HepG2 (cell line): Measurements from ENCODE around the gene MTX1. TPM values are rescaled to one million over a fixed set of nuclear protein-coding genes. Genes with fewer than 3 reads are reported as not detected.

Experiments
- DNMT1 ChIP-seq: sonication (generic); formaldehyde crosslinking; IDR thresholded peaks from 2 replicates; pipeline ENCODE4 v1.5.1; 2020; ENCODE audit warnings: mild to moderate bottlenecking, missing genetic modification reagents
- ERF ChIP-seq: IDR thresholded peaks from 2 replicates; pipeline ENCODE4 v1.6.1; 2018; ENCODE audit warnings: missing biosample characterization, missing genetic modification reagents
- GPN1 ChIP-seq: sonication (generic); formaldehyde crosslinking; IDR thresholded peaks from 2 replicates; pipeline ENCODE4 v1.5.1; 2020; ENCODE audit warnings: missing genetic modification reagents, borderline replicate concordance
- HMG20A ChIP-seq: IDR thresholded peaks from 2 replicates; pipeline ENCODE4 v1.6.1; 2016; ENCODE audit warnings: borderline replicate concordance
- MXI1 ChIP-seq: IDR thresholded peaks from 3 replicates; pipeline ENCODE4 v1.6.1; 2012; ENCODE audit warnings: low read depth, low read length, inconsistent platforms, borderline replicate concordance
- PAF1 ChIP-seq: IDR thresholded peaks from 2 replicates; pipeline ENCODE4 v1.6.1; 2016; ENCODE audit warnings: missing genetic modification reagents, missing compliant biosample characterization
- SNRNP70 ChIP-seq: fragments of 200-400 bp; formaldehyde crosslinking; IDR thresholded peaks from 2 replicates; pipeline ENCODE4 v1.6.1; 2017; ENCODE audit warnings: mild to moderate bottlenecking, low read depth, low read length, moderate library complexity
- ZNF136 ChIP-seq: sonication (generic); formaldehyde crosslinking; IDR thresholded peaks from 2 replicates; pipeline ENCODE4 v1.8.1; 2022; ENCODE audit warnings: low read depth, mild to moderate bottlenecking, moderate library complexity, missing genetic modification reagents
- ZNF329 ChIP-seq: sonication (generic); formaldehyde crosslinking; IDR thresholded peaks from 2 replicates; pipeline ENCODE4 v1.9.0; 2021; ENCODE audit warnings: low read depth, mild to moderate bottlenecking, missing genetic modification reagents
- ZNF350 ChIP-seq: sonication (generic); formaldehyde crosslinking; IDR thresholded peaks from 2 replicates; pipeline ENCODE4 v1.4.0; 2020; ENCODE audit warnings: mild to moderate bottlenecking, low read depth, missing genetic modification reagents, borderline replicate concordance
- polyA plus RNA-seq, 8 experiments: library from polyadenylated mRNA; depleted of rRNA in 3 of 8; stranded (reverse) in 7 of 8; unstranded in 1 of 8; fragments of >200 nt; fragmentation: Illumina TruSeq in 4 of 8; extraction: Trizol in 4 of 8; gene quantifications; 2 replicates each; pipeline versions ENCODE4 v1.2.1 to v1.2.3, GENCODE V29; 2011 to 2016; ENCODE audit warnings: low read depth in 4 of 8, missing spikeins in 1 of 8, mixed read lengths in 1 of 8; ENCODE audit not compliant: insufficient read depth in 1 of 8
- total RNA-seq, 5 experiments: library from RNA; depleted of rRNA; stranded (reverse); fragments of >200 nt; fragmentation: Illumina TruSeq; extraction: Trizol; gene quantifications; 2 replicates each; pipeline ENCODE4 v1.2.3, GENCODE V29; 2016; ENCODE audit warnings: low read depth in 1 of 5
- TF ChIP-seq, protein P1 (sequence below): sonication (generic); formaldehyde crosslinking; IDR thresholded peaks from 2 replicates; pipeline ENCODE4 v1.8.0; 2022; ENCODE audit warnings: mild to moderate bottlenecking, missing genetic modification reagents, borderline replicate concordance
- TF ChIP-seq, protein P2 (sequence below): sonication (generic); formaldehyde crosslinking; IDR thresholded peaks from 2 replicates; pipeline ENCODE4 v1.4.0; 2020; ENCODE audit warnings: missing genetic modification reagents
- TF ChIP-seq, protein P3 (sequence below): sonication (generic); formaldehyde crosslinking; IDR thresholded peaks from 2 replicates; pipeline ENCODE4 v1.5.0; 2020; ENCODE audit warnings: mild to moderate bottlenecking, missing genetic modification reagents, borderline replicate concordance
- TF ChIP-seq, protein P4 (sequence below): sonication (generic); formaldehyde crosslinking; IDR thresholded peaks from 2 replicates; pipeline ENCODE4 v1.4.0; 2020; ENCODE audit warnings: mild to moderate bottlenecking, missing genetic modification reagents
- TF ChIP-seq, protein P5 (sequence below): sonication (generic); formaldehyde crosslinking; IDR thresholded peaks from 2 replicates; pipeline ENCODE4 v1.4.0; 2020; ENCODE audit warnings: low read depth, missing genetic modification reagents

Gene MTX1
- total and polyA plus RNA-seq, 2 of the 13 experiments (the other 11 are each of a cell fraction or from before 2014, with no cell fraction given) = 64.5 to 72.6 TPM

DNA sequence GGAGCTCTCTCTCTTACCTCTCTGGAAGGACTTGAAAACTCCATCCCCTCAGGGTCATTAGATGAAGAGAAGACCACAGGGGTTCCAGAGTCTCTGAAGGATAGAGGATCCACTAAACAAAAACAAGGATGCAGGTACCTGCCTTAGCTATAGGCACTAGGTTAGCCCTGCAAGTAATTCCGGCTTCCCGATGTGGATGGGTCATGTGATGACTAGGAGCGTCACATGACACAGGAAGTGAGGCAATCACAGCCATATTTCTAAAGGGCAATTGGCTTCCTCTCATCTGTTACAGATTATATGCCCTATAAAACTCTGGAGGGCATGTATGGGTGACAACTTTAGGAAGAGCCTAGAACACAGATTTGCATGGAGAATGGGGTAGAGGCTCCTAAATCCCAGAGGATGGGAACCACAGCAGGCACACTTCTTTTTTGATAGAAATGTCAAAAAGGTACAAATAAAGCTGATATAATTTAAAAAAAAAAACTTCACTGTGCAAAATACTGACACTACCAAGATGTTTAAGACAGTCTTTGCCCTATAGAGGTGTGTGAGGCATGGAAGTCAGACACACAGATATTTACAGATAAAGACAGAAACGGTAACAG is 32.7 kb downstream of the MTX1 start (continued):
- TF ChIP-seq ZNF329 (CRISPR knock-in tag) (no peak), PAF1 (CRISPR knock-in tag) (no peak), ZNF136 (no peak), ERF (peak; percentile 45; the same call in 1 of the 2 replicates), HMG20A (0 out of 2 replicates have a peak, but pooled peaks have one; percentile 9), GPN1 (CRISPR knock-in tag) (no peak), ZNF350 (CRISPR knock-in tag) (no peak), MXI1 (peak; percentile 23; the same call in 1 of the 3 replicates), SNRNP70 (no peak), DNMT1 (CRISPR knock-in tag) (no peak)
- TF ChIP-seq, protein P1, sequence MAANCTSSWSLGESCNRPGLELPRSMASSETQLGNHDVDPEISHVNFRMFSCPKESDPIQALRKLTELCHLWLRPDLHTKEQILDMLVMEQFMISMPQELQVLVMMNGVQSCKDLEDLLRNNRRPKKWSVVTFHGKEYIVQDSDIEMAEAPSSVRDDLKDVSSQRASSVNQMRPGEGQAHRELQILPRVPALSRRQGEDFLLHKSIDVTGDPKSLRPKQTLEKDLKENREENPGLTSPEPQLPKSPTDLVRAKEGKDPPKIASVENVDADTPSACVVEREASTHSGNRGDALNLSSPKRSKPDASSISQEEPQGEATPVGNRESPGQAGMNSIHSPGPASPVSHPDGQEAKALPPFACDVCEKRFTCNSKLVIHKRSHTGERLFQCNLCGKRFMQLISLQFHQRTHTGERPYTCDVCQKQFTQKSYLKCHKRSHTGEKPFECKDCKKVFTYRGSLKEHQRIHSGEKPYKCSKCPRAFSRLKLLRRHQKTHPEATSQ = no peak
- TF ChIP-seq, protein P2, sequence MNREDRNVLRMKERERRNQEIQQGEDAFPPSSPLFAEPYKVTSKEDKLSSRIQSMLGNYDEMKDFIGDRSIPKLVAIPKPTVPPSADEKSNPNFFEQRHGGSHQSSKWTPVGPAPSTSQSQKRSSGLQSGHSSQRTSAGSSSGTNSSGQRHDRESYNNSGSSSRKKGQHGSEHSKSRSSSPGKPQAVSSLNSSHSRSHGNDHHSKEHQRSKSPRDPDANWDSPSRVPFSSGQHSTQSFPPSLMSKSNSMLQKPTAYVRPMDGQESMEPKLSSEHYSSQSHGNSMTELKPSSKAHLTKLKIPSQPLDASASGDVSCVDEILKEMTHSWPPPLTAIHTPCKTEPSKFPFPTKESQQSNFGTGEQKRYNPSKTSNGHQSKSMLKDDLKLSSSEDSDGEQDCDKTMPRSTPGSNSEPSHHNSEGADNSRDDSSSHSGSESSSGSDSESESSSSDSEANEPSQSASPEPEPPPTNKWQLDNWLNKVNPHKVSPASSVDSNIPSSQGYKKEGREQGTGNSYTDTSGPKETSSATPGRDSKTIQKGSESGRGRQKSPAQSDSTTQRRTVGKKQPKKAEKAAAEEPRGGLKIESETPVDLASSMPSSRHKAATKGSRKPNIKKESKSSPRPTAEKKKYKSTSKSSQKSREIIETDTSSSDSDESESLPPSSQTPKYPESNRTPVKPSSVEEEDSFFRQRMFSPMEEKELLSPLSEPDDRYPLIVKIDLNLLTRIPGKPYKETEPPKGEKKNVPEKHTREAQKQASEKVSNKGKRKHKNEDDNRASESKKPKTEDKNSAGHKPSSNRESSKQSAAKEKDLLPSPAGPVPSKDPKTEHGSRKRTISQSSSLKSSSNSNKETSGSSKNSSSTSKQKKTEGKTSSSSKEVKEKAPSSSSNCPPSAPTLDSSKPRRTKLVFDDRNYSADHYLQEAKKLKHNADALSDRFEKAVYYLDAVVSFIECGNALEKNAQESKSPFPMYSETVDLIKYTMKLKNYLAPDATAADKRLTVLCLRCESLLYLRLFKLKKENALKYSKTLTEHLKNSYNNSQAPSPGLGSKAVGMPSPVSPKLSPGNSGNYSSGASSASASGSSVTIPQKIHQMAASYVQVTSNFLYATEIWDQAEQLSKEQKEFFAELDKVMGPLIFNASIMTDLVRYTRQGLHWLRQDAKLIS (CRISPR knock-in tag) = no peak
- TF ChIP-seq, protein P3, sequence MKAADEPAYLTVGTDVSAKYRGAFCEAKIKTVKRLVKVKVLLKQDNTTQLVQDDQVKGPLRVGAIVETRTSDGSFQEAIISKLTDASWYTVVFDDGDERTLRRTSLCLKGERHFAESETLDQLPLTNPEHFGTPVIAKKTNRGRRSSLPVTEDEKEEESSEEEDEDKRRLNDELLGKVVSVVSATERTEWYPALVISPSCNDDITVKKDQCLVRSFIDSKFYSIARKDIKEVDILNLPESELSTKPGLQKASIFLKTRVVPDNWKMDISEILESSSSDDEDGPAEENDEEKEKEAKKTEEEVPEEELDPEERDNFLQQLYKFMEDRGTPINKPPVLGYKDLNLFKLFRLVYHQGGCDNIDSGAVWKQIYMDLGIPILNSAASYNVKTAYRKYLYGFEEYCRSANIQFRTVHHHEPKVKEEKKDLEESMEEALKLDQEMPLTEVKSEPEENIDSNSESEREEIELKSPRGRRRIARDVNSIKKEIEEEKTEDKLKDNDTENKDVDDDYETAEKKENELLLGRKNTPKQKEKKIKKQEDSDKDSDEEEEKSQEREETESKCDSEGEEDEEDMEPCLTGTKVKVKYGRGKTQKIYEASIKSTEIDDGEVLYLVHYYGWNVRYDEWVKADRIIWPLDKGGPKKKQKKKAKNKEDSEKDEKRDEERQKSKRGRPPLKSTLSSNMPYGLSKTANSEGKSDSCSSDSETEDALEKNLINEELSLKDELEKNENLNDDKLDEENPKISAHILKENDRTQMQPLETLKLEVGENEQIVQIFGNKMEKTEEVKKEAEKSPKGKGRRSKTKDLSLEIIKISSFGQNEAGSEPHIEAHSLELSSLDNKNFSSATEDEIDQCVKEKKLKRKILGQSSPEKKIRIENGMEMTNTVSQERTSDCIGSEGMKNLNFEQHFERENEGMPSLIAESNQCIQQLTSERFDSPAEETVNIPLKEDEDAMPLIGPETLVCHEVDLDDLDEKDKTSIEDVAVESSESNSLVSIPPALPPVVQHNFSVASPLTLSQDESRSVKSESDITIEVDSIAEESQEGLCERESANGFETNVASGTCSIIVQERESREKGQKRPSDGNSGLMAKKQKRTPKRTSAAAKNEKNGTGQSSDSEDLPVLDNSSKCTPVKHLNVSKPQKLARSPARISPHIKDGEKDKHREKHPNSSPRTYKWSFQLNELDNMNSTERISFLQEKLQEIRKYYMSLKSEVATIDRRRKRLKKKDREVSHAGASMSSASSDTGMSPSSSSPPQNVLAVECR (CRISPR knock-in tag) = peak; percentile 92
- TF ChIP-seq, protein P4, sequence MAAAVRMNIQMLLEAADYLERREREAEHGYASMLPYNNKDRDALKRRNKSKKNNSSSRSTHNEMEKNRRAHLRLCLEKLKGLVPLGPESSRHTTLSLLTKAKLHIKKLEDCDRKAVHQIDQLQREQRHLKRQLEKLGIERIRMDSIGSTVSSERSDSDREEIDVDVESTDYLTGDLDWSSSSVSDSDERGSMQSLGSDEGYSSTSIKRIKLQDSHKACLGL (CRISPR knock-in tag) = no peak
- TF ChIP-seq, protein P5, sequence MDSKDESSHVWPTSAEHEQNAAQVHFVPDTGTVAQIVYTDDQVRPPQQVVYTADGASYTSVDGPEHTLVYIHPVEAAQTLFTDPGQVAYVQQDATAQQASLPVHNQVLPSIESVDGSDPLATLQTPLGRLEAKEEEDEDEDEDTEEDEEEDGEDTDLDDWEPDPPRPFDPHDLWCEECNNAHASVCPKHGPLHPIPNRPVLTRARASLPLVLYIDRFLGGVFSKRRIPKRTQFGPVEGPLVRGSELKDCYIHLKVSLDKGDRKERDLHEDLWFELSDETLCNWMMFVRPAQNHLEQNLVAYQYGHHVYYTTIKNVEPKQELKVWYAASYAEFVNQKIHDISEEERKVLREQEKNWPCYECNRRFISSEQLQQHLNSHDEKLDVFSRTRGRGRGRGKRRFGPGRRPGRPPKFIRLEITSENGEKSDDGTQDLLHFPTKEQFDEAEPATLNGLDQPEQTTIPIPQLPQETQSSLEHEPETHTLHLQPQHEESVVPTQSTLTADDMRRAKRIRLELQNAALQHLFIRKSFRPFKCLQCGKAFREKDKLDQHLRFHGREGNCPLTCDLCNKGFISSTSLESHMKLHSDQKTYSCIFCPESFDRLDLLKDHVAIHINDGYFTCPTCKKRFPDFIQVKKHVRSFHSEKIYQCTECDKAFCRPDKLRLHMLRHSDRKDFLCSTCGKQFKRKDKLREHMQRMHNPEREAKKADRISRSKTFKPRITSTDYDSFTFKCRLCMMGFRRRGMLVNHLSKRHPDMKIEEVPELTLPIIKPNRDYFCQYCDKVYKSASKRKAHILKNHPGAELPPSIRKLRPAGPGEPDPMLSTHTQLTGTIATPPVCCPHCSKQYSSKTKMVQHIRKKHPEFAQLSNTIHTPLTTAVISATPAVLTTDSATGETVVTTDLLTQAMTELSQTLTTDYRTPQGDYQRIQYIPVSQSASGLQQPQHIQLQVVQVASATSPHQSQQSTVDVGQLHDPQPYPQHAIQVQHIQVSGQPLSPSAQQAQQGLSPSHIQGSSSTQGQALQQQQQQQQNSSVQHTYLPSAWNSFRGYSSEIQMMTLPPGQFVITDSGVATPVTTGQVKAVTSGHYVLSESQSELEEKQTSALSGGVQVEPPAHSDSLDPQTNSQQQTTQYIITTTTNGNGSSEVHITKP = 0 out of 2 replicates have a peak, but pooled peaks have one; percentile 41
